Neuron (in vitro differentiated cells): Measurements from ENCODE around the gene BORCS6.

Source experiments
- H2AFZ ChIP-seq: one replicate; pipeline ENCODE4 v1.6.1; 2013; ENCODE audit warnings: low read depth, mild to moderate bottlenecking, inconsistent platforms, low read length, moderate library complexity
- H3K27me3 ChIP-seq: one replicate; pipeline ENCODE4 v1.6.1; 2013; ENCODE audit warnings: low read length; ENCODE audit not compliant: insufficient read depth
- H3K36me3 ChIP-seq: one replicate; pipeline ENCODE4 v1.6.1; 2013; ENCODE audit warnings: low read length; ENCODE audit not compliant: insufficient read depth
- H3K4me1 ChIP-seq: one replicate; pipeline ENCODE4 v1.6.1; 2013; ENCODE audit warnings: low read length; ENCODE audit not compliant: insufficient read depth
- H3K4me3 ChIP-seq: 2 replicates; pipeline ENCODE4 v1.5.1; 2013; ENCODE audit warnings: mild to moderate bottlenecking, low read length, moderate library complexity
- H3K9me3 ChIP-seq: one replicate; pipeline ENCODE4 v1.6.1; 2013; ENCODE audit warnings: low read length

Gene BORCS6

DNA sequence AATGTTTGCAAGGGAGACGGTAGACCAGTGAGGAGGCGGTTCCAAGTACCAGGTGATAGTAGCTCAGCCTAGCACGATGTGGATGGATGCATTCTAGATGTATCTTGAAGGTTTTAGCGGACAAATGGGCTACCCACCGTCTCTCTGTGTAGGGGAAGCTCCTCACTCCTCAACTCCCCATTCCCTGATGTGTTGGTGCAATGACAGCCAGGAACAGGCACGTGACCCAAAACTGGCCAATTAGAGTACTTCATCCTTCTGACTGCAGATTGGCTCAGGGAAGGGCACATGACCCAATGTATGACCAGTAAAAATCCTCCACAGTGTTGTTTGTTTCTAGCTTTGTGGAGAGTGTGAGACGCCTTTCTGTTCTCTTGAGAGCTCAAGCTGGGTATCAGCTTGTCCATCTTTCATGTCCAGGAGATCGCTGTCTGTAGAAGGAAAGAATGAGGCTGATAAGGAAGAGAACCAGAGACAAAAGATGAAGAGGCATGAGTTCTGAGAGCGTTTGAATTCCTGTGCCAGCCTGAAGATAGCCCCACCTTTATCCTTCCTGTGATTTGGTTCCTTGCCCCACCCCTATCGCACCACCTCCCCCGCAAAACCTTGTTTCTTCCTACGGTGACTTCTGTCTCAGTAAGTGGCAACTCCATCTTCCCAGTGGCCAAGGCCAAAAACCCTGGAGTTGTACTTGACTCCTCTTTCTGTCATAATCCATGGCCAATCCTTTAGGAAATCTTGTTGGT lies 2.3 kb upstream of the BORCS6 start:
- H3K4me3 ChIP-seq: peak overlapping the region; percentile 45
- peaks cover 20% of the 10 kb centered on the region for H3K4me1 ChIP-seq
- no peak overlapping the region for H2AFZ ChIP-seq
- no peaks in the 10 kb centered on the region for H3K9me3 ChIP-seq
- H3K36me3 ChIP-seq: no peaks in the 10 kb centered on the region
- no peaks in the 10 kb centered on the region for H3K27me3 ChIP-seq

DNA sequence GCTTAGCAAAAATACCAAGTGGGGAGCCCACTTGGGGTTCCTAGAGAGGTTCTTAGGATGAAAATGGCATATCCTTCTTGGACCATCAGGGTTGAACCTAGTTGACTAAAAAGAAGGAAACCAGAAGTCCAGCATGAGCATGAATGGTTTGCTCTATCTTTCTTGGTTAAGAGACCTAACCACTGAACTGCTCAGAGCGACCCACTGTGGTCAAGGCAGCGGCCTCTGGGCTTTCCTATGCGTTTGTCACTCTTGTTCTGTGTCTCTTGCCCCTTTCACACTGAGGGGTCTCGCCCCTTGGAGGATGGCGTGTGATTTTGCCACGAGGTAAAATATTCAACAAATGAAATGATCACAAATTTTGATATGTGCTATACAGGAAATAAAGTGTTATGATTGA lies 526 bp upstream of the BORCS6 start:
- Histone ChIP-seq H3K9me3 (no peaks in the 10 kb centered on the region), H3K4me1 (peaks cover 22% of the 10 kb centered on the region), H3K4me3 (peak overlapping the region; percentile 68), H3K36me3 (no peaks in the 10 kb centered on the region), H2AFZ (peak overlapping the region; percentile 69), H3K27me3 (no peaks in the 10 kb centered on the region)

DNA sequence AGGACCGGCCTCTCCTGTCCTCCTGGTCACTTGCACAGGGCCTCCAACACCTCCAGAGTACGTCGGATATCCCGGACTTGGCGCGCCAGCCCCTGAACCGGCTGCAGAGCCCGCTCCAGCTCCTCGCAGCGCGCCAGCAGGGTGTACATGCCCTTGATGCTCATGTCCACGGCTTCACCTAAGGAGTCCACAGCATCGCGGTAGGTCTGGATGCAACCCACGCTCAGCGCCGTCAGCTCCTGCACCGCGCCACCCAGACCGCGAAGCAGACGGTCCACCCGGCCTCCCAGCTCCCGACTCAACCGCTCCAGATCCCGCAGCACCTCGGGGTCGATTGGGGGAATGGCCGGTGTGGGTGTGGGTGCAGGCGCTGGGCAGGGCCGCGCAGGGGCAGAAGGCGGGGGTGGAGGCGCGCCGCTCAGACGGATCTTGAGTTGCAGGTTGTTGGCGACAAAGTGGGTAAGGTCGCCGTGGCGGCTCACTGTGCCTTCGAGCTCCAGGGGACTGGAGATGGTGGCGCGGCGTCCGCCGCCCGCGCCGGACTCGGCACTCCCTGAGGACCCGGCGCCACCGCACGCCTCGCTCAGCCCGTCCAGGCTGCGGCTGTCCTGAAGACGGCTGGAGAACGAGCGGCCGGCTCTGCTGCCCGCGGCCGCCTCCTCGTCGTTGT lies 804 bp downstream of the BORCS6 start:
- Histone ChIP-seq H3K36me3 (no peaks in the 10 kb centered on the region), H3K4me3 (peak overlapping the region; percentile 68), H2AFZ (peak overlapping the region; percentile 69), H3K9me3 (no peaks in the 10 kb centered on the region), H3K27me3 (no peaks in the 10 kb centered on the region), H3K4me1 (peaks cover 22% of the 10 kb centered on the region)

DNA sequence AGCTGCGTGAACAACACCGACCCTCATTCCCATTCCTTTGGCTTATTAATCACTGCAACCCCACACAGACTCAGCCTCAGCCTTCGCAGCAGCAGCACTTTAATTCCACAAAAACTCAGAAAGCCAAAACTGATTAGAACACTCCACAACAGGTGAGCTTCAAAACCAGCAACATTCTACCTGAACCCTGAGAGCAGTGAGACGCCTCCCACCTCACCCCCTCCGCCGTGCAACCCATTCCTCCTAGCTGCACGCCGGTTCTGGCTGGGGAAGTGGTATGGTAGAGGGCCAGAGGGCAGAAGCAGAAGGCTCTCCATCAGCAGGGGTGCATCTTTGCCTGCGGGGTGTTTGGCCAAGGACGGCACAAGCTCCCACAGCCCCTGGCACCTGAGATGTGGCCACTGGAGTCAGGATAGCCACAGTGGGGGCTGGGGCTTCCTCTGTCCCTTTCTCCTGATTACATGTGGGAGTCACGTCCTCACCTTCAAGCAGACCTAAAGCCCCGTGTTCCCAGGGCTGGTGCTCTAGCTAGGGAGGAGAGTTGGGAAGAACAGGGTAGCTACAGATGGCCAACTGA lies 1.6 kb downstream of the BORCS6 start:
- no peak overlapping the region for H2AFZ ChIP-seq
- H3K36me3 ChIP-seq: no peaks in the 10 kb centered on the region
- peak overlapping the region; percentile 68 for H3K4me3 ChIP-seq
- H3K9me3 ChIP-seq: no peaks in the 10 kb centered on the region
- H3K27me3 ChIP-seq: no peaks in the 10 kb centered on the region
- peaks cover 22% of the 10 kb centered on the region for H3K4me1 ChIP-seq

DNA sequence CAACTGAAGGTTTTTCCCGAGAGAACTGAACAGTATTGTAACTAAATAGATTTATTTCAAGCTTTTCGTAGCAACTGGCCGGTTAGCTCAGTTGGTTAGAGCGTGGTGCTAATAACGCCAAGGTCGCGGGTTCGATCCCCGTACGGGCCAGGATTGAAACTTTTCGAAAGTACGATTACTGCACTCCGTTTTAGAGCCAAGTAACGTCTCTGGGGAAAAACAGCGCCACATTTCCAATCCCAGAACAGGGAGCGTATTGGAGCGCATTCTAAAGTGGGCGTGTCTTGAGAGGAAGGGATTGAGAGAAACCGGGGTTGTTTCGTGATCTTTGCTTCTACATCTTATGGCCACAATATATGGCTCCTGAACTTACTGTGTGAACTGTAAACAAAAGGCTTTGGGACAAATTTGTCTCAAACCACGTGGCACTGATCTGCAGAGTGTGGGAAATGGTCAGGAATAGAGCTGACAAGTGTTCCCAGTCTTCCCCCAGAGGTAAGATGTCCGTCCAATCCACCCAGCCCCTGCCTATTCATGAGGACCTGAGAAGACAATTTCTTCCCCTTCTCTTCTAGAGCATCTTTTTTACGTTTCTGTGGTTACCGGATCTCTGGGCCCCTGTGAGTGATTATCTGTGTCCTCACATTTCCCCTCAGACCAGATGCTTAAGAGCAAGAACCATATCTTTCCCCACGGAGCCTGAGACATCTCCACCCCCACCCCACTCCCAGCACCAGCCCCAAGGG lies 2.3 kb downstream of the BORCS6 start:
- H3K9me3 ChIP-seq: no peaks in the 10 kb centered on the region
- H3K4me1 ChIP-seq: peaks cover 22% of the 10 kb centered on the region
- peak overlapping the region; percentile 68 for H3K4me3 ChIP-seq
- H2AFZ ChIP-seq: no peak overlapping the region
- no peaks in the 10 kb centered on the region for H3K36me3 ChIP-seq
- H3K27me3 ChIP-seq: no peaks in the 10 kb centered on the region

DNA sequence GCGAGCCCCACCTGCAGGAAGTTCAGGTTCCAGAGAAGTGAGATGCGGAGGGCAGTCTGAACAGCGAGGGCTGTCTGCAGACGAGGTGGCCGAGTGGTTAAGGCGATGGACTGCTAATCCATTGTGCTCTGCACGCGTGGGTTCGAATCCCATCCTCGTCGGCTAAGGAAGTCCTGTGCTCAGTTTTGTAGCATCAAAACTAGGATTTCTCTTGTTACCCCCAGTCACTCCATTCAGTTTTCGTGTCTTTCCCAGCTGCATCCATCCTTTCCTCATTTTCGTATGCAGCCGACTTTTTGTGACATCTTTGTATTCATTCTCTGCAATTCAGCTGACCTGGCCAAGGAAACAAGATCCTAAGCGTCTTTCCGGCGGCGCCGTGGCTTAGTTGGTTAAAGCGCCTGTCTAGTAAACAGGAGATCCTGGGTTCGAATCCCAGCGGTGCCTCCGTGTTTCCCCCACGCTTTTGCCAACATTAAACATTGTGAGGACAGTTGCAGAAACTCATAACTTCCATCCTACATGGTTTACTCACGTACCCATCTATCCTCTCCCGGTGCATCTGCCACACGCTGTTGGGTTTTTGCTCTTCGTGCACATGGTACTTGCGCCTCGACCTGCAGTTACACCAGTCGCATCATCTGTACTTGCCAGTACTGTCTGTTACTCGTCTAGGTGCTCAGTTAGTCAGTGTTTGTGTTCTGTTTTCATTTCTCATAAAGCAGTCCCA lies 3.0 kb downstream of the BORCS6 start:
- Histone ChIP-seq H3K36me3 (no peaks in the 10 kb centered on the region), H3K4me3 (peak overlapping the region; percentile 65), H3K9me3 (no peaks in the 10 kb centered on the region)

DNA sequence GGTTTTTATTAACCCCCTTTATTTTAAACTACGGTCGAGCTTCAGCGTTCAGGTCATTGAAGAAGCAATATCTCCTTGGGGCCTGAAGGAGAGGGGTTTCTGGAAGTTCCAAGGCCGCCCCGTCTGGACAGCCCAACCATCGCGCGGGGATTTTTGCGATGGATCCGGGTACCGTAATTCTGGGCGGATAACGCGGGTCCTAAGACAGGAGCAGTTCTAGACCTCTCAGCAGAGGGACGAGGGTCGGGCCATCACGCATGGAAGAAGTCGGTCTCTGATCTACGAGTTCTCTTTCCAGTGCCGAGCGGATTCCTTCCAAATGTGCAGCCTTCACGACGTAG lies 3.6 kb downstream of the BORCS6 start:
- H2AFZ ChIP-seq: peak overlapping the region; percentile 56
- H3K4me1 ChIP-seq: peaks cover 17% of the 10 kb centered on the region
- H3K4me3 ChIP-seq: peak overlapping the region; percentile 65
- H3K36me3 ChIP-seq: no peaks in the 10 kb centered on the region
- no peaks in the 10 kb centered on the region for H3K27me3 ChIP-seq
- H3K9me3 ChIP-seq: no peaks in the 10 kb centered on the region

More for the DNA sequence above, 3.0 kb downstream of the BORCS6 start:
- no peaks in the 10 kb centered on the region for H3K27me3 ChIP-seq
- H2AFZ ChIP-seq: peak overlapping the region; percentile 56
- peaks cover 17% of the 10 kb centered on the region for H3K4me1 ChIP-seq

DNA sequence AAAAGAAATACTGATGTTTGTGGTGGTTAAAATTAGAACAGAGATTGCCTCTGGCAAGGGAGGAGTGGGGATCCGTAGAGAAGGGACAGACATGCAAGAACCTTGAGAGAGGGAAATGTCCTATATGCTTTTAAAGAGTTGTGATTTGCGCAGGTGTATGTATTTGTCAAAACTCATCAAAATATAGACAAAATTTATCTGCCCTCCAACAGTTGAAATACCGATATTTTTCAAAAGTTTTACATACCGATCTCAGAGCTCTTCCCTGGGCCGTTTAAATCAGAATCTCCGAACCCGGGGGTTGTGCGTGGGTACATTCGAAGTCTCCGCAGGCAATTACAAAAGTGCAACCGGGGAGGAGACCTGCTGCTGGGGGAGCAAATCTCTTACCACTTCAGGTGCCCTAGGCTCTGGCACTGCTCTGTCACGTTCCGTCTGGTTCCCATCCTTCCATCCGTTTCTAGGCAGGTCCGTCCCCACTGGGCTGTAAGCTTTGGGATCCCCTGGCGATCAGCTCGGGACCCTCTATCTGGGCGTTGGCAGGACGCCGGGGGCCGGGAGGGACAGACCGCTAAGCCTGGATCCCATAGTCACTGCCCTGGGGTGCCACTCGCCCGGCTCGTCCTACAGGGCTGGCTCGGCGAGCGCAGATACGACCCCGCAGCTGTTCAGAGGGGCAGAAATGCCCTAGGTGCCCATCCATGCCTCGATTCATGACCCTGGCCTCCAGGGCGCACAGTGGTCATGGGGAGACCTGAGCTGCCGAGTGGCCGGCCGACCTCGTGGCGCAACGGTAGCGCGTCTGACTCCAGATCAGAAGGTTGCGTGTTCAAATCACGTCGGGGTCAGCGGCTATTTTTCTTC lies 4.2 kb downstream of the BORCS6 start:
- Histone ChIP-seq H2AFZ (peak overlapping the region; percentile 56), H3K9me3 (no peaks in the 10 kb centered on the region), H3K4me1 (peaks cover 17% of the 10 kb centered on the region), H3K36me3 (no peaks in the 10 kb centered on the region), H3K27me3 (no peaks in the 10 kb centered on the region), H3K4me3 (peak overlapping the region; percentile 65)

DNA sequence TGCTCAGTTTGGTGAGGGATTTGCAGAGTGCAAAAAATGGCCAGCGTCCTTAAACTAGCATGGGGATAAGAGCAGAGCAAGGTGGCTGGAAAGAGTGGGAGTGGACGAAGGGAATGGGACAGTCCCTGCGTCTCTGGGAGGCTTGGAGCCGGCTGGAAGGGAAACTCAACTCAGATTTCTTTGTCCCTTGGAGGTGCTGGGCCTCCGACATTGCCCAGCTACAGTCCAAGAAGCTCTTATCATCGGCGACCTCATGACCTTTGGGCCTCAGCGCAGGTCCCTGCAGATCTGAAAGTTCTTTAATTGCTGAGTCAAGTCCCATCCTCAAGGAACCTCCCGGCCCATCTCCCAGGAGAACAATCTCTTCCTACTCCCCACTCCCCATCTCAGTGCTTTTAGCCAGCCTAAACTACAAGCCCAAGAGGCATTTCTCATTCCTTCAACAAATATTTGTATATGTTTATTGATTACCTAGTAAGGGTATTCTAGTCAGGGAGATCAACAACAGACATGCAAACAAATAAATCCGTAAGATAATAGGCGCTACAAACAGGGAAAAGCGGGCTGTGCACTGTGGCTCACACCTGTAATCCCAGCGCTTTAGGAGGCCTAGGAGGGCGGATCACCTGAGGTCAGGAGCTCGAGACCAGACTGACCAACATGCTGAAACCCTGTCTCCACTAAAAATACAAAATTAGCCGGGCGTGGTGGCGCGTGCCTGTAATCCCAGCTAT lies 12.8 kb downstream of the BORCS6 start:
- no peaks in the 10 kb centered on the region for H3K9me3 ChIP-seq
- H3K27me3 ChIP-seq: no peaks in the 10 kb centered on the region
- H2AFZ ChIP-seq: peak overlapping the region; percentile 46
- H3K36me3 ChIP-seq: no peaks in the 10 kb centered on the region
- peaks cover 23% of the 10 kb centered on the region for H3K4me1 ChIP-seq
- H3K4me3 ChIP-seq: peak overlapping the region; percentile 64

DNA sequence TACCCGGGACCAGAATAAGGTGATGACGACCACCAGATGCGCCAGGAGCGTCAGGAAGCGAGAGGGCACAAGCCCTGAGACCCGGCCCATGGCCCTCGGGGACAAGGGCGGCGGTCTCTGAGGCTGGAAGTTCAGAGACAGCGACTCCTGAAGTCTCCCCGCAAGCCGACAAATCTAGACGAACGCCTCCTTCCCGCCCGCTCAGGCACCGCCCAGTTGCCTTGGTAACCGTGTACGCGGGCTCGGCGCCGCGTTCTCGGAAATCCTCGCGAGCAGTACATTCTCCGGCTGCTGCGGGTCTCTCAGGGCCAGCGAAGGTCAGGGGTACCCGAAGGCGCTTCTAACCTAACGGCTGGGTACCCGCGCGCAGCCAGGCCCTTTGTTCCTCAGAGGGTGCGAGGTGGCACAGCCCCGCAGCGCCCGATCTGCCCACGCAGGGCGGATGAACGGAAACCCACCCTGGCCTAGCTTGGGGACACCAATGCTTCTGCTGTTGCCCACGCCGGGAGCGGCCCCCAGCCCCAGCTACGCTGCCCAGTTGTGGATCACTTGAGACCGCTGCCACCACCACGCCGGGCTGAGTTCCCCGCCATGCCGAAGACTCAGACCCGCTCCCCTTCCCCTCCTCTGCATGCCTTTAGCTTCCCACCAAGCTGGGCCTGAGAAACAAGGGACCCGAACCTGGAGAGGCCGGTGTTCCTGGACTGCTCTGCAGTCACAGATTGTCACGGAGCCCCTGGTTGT lies 13.6 kb downstream of the BORCS6 start, which contains the start of gene TMEM107:
TSS of gene TMEM107 (minus strand) at position 184 of the 744 bp plus-strand sequence. CDS start at position 90, 94 bp downstream.
- Histone ChIP-seq H2AFZ (peak within 1 kb of the TSS; percentile 46), H3K36me3 (no peaks in the 10 kb centered on the region), H3K27me3 (no peaks in the 10 kb centered on the region), H3K4me1 (peaks cover 23% of the 10 kb centered on the region), H3K9me3 (no peaks in the 10 kb centered on the region), H3K4me3 (peak within 1 kb of the TSS; percentile 64)

DNA sequence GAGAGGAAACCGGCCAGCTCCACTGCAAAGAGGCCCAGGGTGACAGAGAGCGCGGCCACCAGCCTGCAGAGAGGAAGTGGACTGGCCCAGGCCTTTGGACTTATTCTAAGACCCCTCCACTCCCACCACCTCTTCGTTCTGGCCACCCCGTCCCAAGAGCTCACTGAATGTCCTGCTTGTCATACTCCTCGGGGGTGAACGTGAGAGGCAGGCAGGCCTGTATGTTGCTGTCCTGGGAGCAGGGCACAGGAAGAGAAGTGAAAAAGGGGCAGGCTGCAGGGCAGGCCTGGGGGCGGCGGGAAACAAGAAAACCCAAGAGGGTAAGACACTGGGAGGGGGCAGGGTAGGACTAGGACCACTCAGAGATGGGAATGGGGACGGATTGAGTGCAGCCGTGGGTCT lies 14.2 kb downstream of the BORCS6 start:
- Histone ChIP-seq H3K4me3 (peak overlapping the region; percentile 64), H2AFZ (peak overlapping the region; percentile 46), H3K9me3 (no peaks in the 10 kb centered on the region), H3K4me1 (peaks cover 23% of the 10 kb centered on the region), H3K36me3 (no peaks in the 10 kb centered on the region), H3K27me3 (no peaks in the 10 kb centered on the region)
